GM19468 (cell line): ENCODE data around the gene DNAJC4.

Experiments used
- ATAC-seq: cut with Tn5 transposase; IDR thresholded peaks from one replicate; pipeline ENCODE4 v1.9.1; 2021; ENCODE audit warnings: mild to moderate bottlenecking, moderate library complexity, moderate number of reproducible peaks; ENCODE audit not compliant: unreplicated experiment; ENCODE audit errors: extremely low read depth

The DNAJC4 gene

GRCh38 chr11:64208086-64208795 is 22.1 kb upstream of the DNAJC4 start:
- ATAC-seq = no peak

- no peak for ATAC-seq
Observed at GRCh38 chr11:64208796-64209562, 21.4 kb upstream of the DNAJC4 start.

GRCh38 chr11:64209563-64209843 is 20.8 kb upstream of the DNAJC4 start:
- ATAC-seq = no peak

DNA sequence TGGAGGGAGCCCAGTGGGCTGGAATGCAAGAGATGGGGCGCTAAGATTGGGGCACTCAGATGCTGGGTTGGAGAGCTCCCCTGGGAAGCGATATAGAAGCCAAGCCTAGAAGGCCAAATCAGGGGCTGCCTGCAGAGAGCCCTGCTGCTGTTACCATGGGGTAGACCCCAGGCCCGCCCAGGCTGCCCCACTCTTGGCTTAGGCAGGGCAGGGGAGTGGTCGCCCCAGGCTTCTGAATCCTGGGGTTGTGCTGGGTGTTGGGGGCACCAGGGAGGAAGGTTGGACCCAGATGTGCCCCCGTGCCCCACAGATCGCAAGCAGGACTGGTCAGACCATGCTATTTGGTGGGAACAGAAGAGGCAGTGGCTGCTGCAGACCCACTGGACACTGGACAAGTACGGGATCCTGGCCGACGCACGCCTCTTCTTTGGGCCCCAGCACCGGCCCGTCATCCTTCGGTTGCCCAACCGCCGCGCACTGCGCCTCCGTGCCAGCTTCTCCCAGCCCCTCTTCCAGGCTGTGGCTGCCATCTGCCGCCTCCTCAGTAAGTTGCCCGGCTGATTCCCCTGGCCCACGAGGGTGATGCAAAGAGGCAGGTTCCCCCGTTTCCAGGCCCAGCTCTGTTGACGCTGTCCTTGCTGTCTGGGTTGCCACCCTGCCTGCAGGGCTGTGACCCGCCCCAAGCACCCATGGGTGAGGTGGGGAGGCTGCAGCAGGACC is 19.9 kb upstream of the DNAJC4 start:
- ATAC-seq = no peak

DNA sequence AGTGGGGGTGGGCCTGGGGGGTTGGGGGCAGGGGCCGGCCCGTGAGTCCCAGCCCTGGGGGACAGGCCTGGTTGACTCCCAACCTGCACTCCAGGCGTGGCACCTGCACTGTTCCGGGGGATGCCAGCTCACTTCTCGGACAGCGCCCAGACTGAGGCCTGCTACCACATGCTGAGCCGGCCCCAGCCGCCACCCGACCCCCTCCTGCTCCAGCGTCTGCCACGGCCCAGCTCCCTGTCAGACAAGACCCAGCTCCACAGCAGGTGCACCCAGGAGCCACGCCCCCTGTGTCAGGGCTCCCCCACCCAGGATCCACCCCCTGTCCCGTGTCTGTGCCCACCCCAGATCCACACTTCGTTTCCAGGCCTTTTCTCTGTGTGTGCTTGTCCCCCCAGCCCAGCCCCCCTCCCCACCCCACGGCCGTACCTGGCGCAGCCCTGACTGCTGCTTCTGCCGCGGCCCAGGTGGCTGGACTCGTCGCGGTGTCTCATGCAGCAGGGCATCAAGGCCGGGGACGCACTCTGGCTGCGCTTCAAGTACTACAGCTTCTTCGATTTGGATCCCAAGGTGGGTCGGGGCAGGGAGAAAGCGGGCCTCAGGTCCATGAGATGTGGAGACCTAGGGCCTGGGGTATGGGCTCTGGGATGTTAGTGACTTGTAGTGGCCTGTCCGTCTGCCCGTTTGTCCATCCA is 19.0 kb upstream of the DNAJC4 start:
- ATAC-seq = no peak

DNA sequence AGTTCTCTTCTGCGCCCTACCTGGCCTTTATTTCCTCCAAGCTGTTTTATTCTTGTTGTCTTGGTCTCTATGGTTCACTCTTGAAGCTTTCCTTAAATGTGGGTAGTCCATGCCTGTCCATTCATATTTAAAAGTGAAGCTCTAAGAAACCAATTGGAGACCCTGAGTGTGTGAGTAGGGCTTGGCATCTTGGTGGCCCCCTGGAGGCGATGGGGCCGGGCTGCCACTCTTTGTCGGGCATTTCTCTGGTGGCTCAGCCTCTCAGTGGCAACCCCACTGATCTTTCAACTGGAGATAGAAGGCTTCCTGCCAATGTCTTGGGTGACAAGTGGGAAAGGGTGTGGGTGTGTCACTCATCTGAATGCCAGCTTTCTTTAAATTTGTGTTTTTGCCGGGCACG is 13.5 kb upstream of the DNAJC4 start:
- no peak for ATAC-seq

DNA sequence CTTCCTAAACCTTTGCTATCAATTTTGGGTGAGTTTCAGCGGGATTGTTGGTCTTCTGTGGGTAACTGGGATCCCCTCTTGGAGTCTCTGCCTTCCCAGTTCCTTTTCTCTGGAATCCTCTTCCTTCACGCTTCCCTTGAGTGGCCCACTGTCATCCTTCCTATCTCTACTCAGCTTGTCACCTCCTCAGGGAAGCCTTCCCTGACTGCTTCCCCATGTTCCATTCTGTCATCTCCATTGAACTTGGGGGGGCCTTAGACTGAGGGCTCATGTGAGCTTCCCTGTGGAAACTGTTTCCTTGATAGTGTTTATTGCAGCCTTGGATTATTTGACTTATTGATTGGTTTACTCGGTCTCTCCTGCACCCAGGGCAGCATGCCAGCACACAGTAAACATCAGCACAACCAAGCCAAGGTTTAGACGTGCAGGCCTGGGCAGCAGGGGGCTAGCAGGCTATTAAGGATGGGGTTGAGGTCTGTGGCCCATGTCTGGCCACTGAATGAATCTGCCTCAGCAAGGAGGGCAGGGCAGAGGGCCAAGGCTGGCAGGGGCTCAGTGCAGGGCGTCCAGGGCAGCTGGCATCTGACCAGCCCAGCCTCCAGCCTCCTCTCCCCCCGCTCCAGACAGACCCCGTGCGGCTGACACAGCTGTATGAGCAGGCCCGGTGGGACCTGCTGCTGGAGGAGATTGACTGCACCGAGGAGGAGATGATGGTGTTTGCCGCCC is 11.6 kb upstream of the DNAJC4 start:
- ATAC-seq = no peak

DNA sequence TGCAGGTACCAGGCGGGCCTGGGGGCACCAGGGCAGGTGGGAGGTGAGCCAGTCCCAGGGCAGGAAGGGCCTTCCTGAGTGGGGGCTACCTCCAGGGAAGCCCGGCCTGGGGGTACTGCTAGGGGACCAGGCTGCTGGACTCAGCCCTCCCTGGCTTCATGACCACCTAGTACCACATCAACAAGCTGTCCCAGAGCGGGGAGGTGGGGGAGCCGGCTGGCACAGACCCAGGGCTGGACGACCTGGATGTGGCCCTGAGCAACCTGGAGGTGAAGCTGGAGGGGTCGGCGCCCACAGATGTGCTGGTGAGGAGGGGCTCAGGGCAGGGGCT is 11.0 kb upstream of the DNAJC4 start:
- ATAC-seq = no peak

GRCh38 chr11:64219755-64220154 is 10.6 kb upstream of the DNAJC4 start:
- ATAC-seq = no peak

GRCh38 chr11:64220271-64220670 is 10.1 kb upstream of the DNAJC4 start:
- no peak for ATAC-seq

DNA sequence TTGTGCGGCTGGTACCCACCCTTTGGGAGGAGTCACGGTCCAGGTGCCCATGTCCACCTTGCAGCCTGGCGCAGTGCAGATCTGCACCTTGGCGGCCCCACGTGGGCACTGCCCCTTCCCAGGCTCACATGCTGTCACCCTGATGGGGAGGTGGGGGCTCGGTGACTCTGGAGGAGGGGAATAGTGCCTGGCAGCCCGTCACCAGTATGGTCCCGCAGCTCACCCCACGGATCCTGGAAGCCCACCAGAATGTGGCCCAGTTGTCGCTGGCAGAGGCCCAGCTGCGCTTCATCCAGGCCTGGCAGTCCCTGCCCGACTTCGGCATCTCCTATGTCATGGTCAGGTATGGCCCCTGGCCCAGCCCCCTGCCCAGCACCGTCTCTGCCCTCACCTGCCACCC is 9.6 kb upstream of the DNAJC4 start:
- ATAC-seq = no peak

DNA sequence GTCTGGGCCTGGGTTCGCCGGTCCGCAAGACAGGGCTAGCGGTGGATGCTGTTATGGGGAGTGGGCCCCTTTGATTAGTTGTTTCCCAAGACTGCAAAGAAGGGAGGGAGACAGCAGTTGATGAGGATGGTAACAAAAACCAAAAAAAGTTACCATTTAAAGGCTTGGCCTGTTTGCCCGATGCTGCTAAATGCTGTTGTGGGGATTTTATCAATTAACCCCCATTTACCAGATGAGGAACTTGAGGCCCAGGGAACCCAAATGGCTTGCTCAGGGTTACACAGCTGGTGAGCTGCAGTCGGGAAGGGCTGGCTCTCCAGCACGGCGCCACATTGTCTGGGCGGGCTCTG is 7.7 kb upstream of the DNAJC4 start:
- no peak for ATAC-seq

DNA sequence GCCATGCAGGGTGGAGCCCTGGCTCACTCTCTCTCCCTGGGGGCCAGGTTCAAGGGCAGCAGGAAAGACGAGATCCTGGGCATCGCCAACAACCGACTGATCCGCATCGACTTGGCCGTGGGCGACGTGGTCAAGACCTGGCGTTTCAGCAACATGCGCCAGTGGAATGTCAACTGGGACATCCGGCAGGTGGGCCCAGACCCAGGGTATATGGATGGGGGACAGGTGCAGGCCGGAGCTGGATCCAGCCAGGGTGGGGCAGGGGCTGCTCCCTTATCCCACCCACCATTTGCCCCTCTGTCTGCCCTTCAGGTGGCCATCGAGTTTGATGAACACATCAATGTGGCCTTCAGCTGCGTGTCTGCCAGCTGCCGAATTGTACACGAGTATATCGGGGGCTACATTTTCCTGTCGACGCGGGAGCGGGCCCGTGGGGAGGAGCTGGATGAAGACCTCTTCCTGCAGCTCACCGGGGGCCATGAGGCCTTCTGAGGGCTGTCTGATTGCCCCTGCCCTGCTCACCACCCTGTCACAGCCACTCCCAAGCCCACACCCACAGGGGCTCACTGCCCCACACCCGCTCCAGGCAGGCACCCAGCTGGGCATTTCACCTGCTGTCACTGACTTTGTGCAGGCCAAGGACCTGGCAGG is 7.2 kb upstream of the DNAJC4 start:
- no peak for ATAC-seq

DNA sequence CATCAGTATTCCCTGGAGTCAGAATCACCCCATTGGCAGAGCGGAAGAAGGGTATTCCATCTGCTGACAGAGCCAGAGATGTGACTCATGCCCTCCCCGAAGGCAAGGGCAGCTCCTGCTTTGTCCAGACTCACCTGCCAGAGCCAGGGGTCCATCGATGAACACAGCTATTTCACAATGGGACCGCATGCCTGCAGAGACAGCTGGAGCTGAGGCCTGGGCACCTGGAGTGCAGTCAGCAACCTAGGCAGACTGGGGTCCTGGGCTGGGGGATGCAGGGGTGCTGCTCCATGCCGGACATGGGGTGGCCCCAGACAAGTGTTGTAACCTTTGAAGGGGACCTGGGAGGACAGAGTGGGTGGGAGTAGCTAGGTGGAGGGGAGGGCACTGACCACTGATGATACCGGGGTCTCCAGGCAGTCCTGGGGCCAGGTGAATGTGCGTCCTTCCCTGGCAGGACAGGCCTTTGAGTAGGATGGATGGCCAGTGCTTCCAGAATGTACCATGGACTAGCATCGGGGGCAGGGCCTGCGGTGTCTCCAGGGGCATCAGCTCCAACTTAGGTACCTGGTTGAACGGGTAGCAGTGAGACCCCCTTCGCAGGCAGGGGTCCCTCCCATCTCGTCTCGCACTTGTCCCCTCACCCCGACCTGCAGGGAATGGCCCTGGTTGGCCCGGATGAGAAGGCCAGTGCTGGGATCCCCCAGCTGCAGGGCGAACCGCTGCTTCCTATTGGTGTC is 6.0 kb upstream of the DNAJC4 start:
- no peak for ATAC-seq

GRCh38 chr11:64224891-64225607 is 5.3 kb upstream of the DNAJC4 start:
- ATAC-seq = no peak

DNA sequence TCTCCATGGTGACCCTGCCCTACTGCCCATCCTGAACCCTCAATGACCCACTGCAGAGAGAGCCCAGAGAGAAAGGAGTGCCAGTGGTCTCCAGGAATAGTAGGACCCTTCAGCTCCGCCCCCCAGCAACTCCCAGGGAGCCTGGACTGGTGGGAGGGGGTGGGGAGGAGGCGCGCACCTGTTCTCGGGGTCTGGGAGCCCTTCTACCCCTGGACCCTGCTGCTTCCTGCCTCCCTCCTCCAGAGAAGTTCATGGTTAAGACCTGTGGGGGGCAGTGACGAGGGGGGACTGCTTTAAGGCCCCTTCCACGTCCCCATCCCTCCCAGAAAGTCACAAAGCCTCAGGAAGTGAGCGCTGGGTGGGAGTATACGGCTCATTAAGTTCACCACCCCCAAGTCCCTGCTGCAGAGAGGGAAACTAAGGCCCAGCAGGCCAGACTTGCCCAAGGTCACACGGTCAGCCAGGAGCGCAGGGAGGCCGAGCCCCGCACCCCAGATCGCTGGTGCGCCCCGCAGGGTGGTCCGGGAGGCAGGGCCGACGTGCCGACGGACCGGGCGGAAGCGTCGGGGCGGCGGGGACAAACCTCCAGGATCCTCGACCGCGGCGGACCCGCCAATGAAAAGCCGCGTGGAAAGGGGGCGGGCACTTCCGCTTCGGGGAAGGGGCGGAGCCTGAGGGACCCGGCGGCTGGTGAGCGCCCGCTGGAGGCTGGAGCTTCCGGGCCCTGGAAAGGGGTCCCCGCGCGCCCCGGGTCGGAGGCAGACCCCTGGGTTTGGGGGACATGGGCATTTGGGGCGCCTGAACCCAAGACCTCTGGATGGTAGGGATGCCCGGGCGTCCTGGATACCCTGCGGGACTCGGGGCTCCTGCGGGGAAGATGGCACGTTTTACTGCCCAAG is 4.5 kb upstream of the DNAJC4 start, which contains the start of the genes NUDT22 and TRPT1:
NUDT22 (plus strand) TSS at position 667 of the 899 bp plus-strand sequence. CDS start 379 bp downstream, outside the sequence.
TRPT1 (minus strand) TSS at position 579 of the 899 bp plus-strand sequence; CDS start at position 253, 326 bp downstream.
- ATAC-seq = no peak

- ATAC-seq = no peak
Observed at GRCh38 chr11:64226507-64227051, 3.8 kb upstream of the DNAJC4 start.
